HepG2 (cell line): Measurements from ENCODE around the gene PCDHGB1. TPM values are rescaled to one million over a fixed set of nuclear protein-coding genes. Genes with fewer than 3 reads are reported as not detected.

Source experiments
- ATF1 ChIP-seq: IDR thresholded peaks from 2 replicates; pipeline ENCODE4 v1.6.1; 2016; ENCODE audit warnings: mild to moderate bottlenecking, control low read depth
- FOSL1 ChIP-seq: sonication (generic); formaldehyde crosslinking; IDR thresholded peaks from 2 replicates; pipeline ENCODE4 v1.9.0; 2021; ENCODE audit warnings: missing genetic modification reagents, borderline replicate concordance
- GMEB1 ChIP-seq: sonication (generic); formaldehyde crosslinking; IDR thresholded peaks from 2 replicates; pipeline ENCODE4 v1.5.1; 2020; ENCODE audit warnings: missing genetic modification reagents, mild to moderate bottlenecking, borderline replicate concordance
- SIX4 ChIP-seq: sonication (generic); formaldehyde crosslinking; IDR thresholded peaks from 2 replicates; pipeline ENCODE4 v1.4.0; 2020; ENCODE audit warnings: missing genetic modification reagents
- ZBTB33 ChIP-seq: sonication (generic); formaldehyde crosslinking; IDR thresholded peaks from 2 replicates; pipeline ENCODE4 v1.4.0; 2020; ENCODE audit warnings: missing genetic modification reagents
- polyA plus RNA-seq, 8 experiments: library from polyadenylated mRNA; depleted of rRNA in 3 of 8; stranded (reverse) in 7 of 8; unstranded in 1 of 8; fragments of >200 nt; fragmentation: Illumina TruSeq in 4 of 8; extraction: Trizol in 4 of 8; gene quantifications; 2 replicates each; pipeline versions ENCODE4 v1.2.1 to v1.2.3, GENCODE V29; 2011 to 2016; ENCODE audit warnings: low read depth in 4 of 8, missing spikeins in 1 of 8, mixed read lengths in 1 of 8; ENCODE audit not compliant: insufficient read depth in 1 of 8
- total RNA-seq, 5 experiments: library from RNA; depleted of rRNA; stranded (reverse); fragments of >200 nt; fragmentation: Illumina TruSeq; extraction: Trizol; gene quantifications; 2 replicates each; pipeline ENCODE4 v1.2.3, GENCODE V29; 2016; ENCODE audit warnings: low read depth in 1 of 5

PCDHGB1 gene
- total and polyA plus RNA-seq, 2 of the 13 experiments (the other 11 are each of a cell fraction or from before 2014, with no cell fraction given) = 1.0 to 2.6 TPM

DNA sequence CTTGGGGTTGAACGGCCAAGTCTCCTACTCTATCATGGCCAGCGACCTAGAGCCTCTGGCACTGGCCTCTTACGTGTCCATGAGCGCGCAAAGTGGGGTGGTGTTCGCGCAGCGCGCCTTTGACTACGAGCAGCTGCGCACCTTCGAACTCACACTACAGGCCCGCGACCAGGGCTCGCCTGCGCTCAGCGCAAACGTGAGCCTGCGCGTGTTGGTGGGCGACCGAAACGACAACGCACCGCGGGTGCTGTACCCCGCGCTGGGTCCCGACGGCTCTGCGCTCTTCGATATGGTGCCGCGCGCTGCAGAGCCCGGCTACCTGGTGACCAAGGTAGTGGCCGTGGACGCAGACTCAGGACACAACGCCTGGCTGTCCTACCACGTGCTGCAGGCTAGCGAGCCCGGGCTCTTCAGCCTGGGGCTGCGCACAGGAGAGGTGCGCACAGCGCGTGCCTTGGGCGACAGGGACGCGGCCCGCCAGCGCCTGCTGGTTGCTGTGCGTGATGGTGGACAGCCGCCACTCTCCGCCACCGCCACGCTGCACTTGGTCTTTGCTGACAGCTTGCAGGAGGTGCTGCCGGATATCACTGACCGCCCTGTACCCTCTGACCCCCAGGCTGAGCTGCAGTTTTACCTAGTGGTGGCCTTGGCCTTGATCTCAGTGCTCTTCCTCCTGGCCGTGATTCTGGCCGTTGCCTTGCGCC, 49.8 kb downstream of the PCDHGB1 start (continued):
- TF ChIP-seq ZBTB33 (CRISPR knock-in tag) (no peak), GMEB1 (CRISPR knock-in tag) (no peak), FOSL1 (CRISPR knock-in tag) (no peak), SIX4 (CRISPR knock-in tag) (no peak), ATF1 (CRISPR knock-in tag) (no peak)
- TF ChIP-seq, all 625 proteins: peak for 0

Other genes starting within 250 kb of the PCDHGB1 start
Only the 30 nearest of the 37 such genes appear.
- gene PCDHB9, start 162.9 kb upstream of the PCDHGB1 start, total RNA-seq (2016; rRNA removed; fragmentation: Illumina TruSeq; extraction: Trizol) = 0.18 TPM in 1 of 2 replicates, not detected in the other
- 0.17 and 0.33 TPM in 2 replicates for gene PCDHB9, start 162.9 kb upstream of the PCDHGB1 start, polyA plus RNA-seq (2011; rRNA removed)
- gene PCDHB10, start 157.7 kb upstream of the PCDHGB1 start, total RNA-seq (2016; rRNA removed; fragmentation: Illumina TruSeq; extraction: Trizol) = not detected in 2 replicates
- 0.05 and 0.09 TPM in 2 replicates for gene PCDHB10, start 157.7 kb upstream of the PCDHGB1 start, polyA plus RNA-seq (2011; rRNA removed)
- 0.07 TPM in 1 of 2 replicates, not detected in the other for gene PCDHB11, start 150.5 kb upstream of the PCDHGB1 start, total RNA-seq (2016; rRNA removed; fragmentation: Illumina TruSeq; extraction: Trizol)
- gene PCDHB11, start 150.5 kb upstream of the PCDHGB1 start, polyA plus RNA-seq (2011; rRNA removed) = not detected in 2 replicates
- 0.04 TPM in 1 of 2 replicates, not detected in the other for gene PCDHB12, start 141.4 kb upstream of the PCDHGB1 start, total RNA-seq (2016; rRNA removed; fragmentation: Illumina TruSeq; extraction: Trizol)
- 0.03 TPM in 2 replicates for gene PCDHB12, start 141.4 kb upstream of the PCDHGB1 start, polyA plus RNA-seq (2011; rRNA removed)
- 0.52 and 0.80 TPM in 2 replicates for gene PCDHB13, start 136.2 kb upstream of the PCDHGB1 start, total RNA-seq (2016; rRNA removed; fragmentation: Illumina TruSeq; extraction: Trizol)
- gene PCDHB13, start 136.2 kb upstream of the PCDHGB1 start, polyA plus RNA-seq (2011; rRNA removed) = 0.57 and 0.63 TPM in 2 replicates
- gene PCDHB14, start 126.8 kb upstream of the PCDHGB1 start, total RNA-seq (2016; rRNA removed; fragmentation: Illumina TruSeq; extraction: Trizol) = 0.32 and 0.40 TPM in 2 replicates
- gene PCDHB14, start 126.8 kb upstream of the PCDHGB1 start, polyA plus RNA-seq (2011; rRNA removed) = 0.37 and 0.73 TPM in 2 replicates
- 0.22 and 0.27 TPM in 2 replicates for gene PCDHB15, start 104.7 kb upstream of the PCDHGB1 start, total RNA-seq (2016; rRNA removed; fragmentation: Illumina TruSeq; extraction: Trizol)
- 0.26 and 0.48 TPM in 2 replicates for gene PCDHB15, start 104.7 kb upstream of the PCDHGB1 start, polyA plus RNA-seq (2011; rRNA removed)
- 0.13 TPM in 1 of 2 replicates, not detected in the other for gene SLC25A2, start 46.0 kb upstream of the PCDHGB1 start, total RNA-seq (2016; rRNA removed; fragmentation: Illumina TruSeq; extraction: Trizol)
- not detected in 2 replicates for gene SLC25A2, start 46.0 kb upstream of the PCDHGB1 start, polyA plus RNA-seq (2011; rRNA removed)
- 61.5 and 96.6 TPM in 2 replicates for gene TAF7, start 29.3 kb upstream of the PCDHGB1 start, total RNA-seq (2016; rRNA removed; fragmentation: Illumina TruSeq; extraction: Trizol)
- gene TAF7, start 29.3 kb upstream of the PCDHGB1 start, polyA plus RNA-seq (2011; rRNA removed) = 36.5 and 41.6 TPM in 2 replicates
- 0.04 and 0.31 TPM in 2 replicates for gene PCDHGA1, start 19.6 kb upstream of the PCDHGB1 start, total RNA-seq (2016; rRNA removed; fragmentation: Illumina TruSeq; extraction: Trizol)
- gene PCDHGA1, start 19.6 kb upstream of the PCDHGB1 start, polyA plus RNA-seq (2011; rRNA removed) = 0.40 TPM in 2 replicates
- 0.04 TPM in 1 of 2 replicates, not detected in the other for gene PCDHGA2, start 11.3 kb upstream of the PCDHGB1 start, total RNA-seq (2016; rRNA removed; fragmentation: Illumina TruSeq; extraction: Trizol)
- gene PCDHGA2, start 11.3 kb upstream of the PCDHGB1 start, polyA plus RNA-seq (2011; rRNA removed) = 0.09 and 0.11 TPM in 2 replicates
- not detected in 2 replicates for gene PCDHGA3, start 6.3 kb upstream of the PCDHGB1 start, total RNA-seq (2016; rRNA removed; fragmentation: Illumina TruSeq; extraction: Trizol)
- 0.03 and 0.05 TPM in 2 replicates for gene PCDHGA3, start 6.3 kb upstream of the PCDHGB1 start, polyA plus RNA-seq (2011; rRNA removed)
- 0.15 and 0.58 TPM in 2 replicates for gene PCDHGA4, start 4.9 kb downstream of the PCDHGB1 start, total RNA-seq (2016; rRNA removed; fragmentation: Illumina TruSeq; extraction: Trizol)
- gene PCDHGA4, start 4.9 kb downstream of the PCDHGB1 start, polyA plus RNA-seq (2011; rRNA removed) = 0.39 and 0.49 TPM in 2 replicates
- gene PCDHGB2, start 9.9 kb downstream of the PCDHGB1 start, total RNA-seq (2016; rRNA removed; fragmentation: Illumina TruSeq; extraction: Trizol) = 0.64 and 0.77 TPM in 2 replicates
- 0.80 and 0.82 TPM in 2 replicates for gene PCDHGB2, start 9.9 kb downstream of the PCDHGB1 start, polyA plus RNA-seq (2011; rRNA removed)
- 0.11 and 0.27 TPM in 2 replicates for gene PCDHGA5, start 14.1 kb downstream of the PCDHGB1 start, total RNA-seq (2016; rRNA removed; fragmentation: Illumina TruSeq; extraction: Trizol)
- gene PCDHGA5, start 14.1 kb downstream of the PCDHGB1 start, polyA plus RNA-seq (2011; rRNA removed) = 0.32 and 0.40 TPM in 2 replicates
- gene PCDHGB3, start 20.1 kb downstream of the PCDHGB1 start, total RNA-seq (2016; rRNA removed; fragmentation: Illumina TruSeq; extraction: Trizol) = 0.13 and 0.40 TPM in 2 replicates
- 0.44 and 0.67 TPM in 2 replicates for gene PCDHGB3, start 20.1 kb downstream of the PCDHGB1 start, polyA plus RNA-seq (2011; rRNA removed)
- gene PCDHGA6, start 23.8 kb downstream of the PCDHGB1 start, total RNA-seq (2016; rRNA removed; fragmentation: Illumina TruSeq; extraction: Trizol) = 0.13 and 0.33 TPM in 2 replicates
- gene PCDHGA6, start 23.8 kb downstream of the PCDHGB1 start, polyA plus RNA-seq (2011; rRNA removed) = 0.51 and 0.54 TPM in 2 replicates
- 0.17 and 0.31 TPM in 2 replicates for gene PCDHGA7, start 32.6 kb downstream of the PCDHGB1 start, total RNA-seq (2016; rRNA removed; fragmentation: Illumina TruSeq; extraction: Trizol)
- 0.11 and 0.13 TPM in 2 replicates for gene PCDHGA7, start 32.6 kb downstream of the PCDHGB1 start, polyA plus RNA-seq (2011; rRNA removed)
- gene PCDHGB4, start 37.6 kb downstream of the PCDHGB1 start, total RNA-seq (2016; rRNA removed; fragmentation: Illumina TruSeq; extraction: Trizol) = 1.7 and 3.3 TPM in 2 replicates
- 1.7 and 2.1 TPM in 2 replicates for gene PCDHGB4, start 37.6 kb downstream of the PCDHGB1 start, polyA plus RNA-seq (2011; rRNA removed)
- gene PCDHGA8, start 42.5 kb downstream of the PCDHGB1 start, total RNA-seq (2016; rRNA removed; fragmentation: Illumina TruSeq; extraction: Trizol) = 0.08 and 0.29 TPM in 2 replicates
- gene PCDHGA8, start 42.5 kb downstream of the PCDHGB1 start, polyA plus RNA-seq (2011; rRNA removed) = 0.04 and 0.05 TPM in 2 replicates
- gene PCDHGB5, start 47.8 kb downstream of the PCDHGB1 start, total RNA-seq (2016; rRNA removed; fragmentation: Illumina TruSeq; extraction: Trizol) = 0.44 TPM in 1 of 2 replicates, not detected in the other
- gene PCDHGB5, start 47.8 kb downstream of the PCDHGB1 start, polyA plus RNA-seq (2011; rRNA removed) = 0.08 and 0.13 TPM in 2 replicates
- gene PCDHGA9, start 52.7 kb downstream of the PCDHGB1 start, total RNA-seq (2016; rRNA removed; fragmentation: Illumina TruSeq; extraction: Trizol) = 0.38 TPM in 1 of 2 replicates, not detected in the other
- gene PCDHGA9, start 52.7 kb downstream of the PCDHGB1 start, polyA plus RNA-seq (2011; rRNA removed) = 0.04 and 0.09 TPM in 2 replicates
- 0.20 TPM in 1 of 2 replicates, not detected in the other for gene PCDHGB6, start 57.9 kb downstream of the PCDHGB1 start, total RNA-seq (2016; rRNA removed; fragmentation: Illumina TruSeq; extraction: Trizol)
- 0.01 and 0.12 TPM in 2 replicates for gene PCDHGB6, start 57.9 kb downstream of the PCDHGB1 start, polyA plus RNA-seq (2011; rRNA removed)
- 0.06 and 0.18 TPM in 2 replicates for gene PCDHGA10, start 62.9 kb downstream of the PCDHGB1 start, total RNA-seq (2016; rRNA removed; fragmentation: Illumina TruSeq; extraction: Trizol)
- gene PCDHGA10, start 62.9 kb downstream of the PCDHGB1 start, polyA plus RNA-seq (2011; rRNA removed) = 0.04 TPM in 2 replicates
- 0.07 and 0.18 TPM in 2 replicates for gene PCDHGB7, start 67.6 kb downstream of the PCDHGB1 start, total RNA-seq (2016; rRNA removed; fragmentation: Illumina TruSeq; extraction: Trizol)
- gene PCDHGB7, start 67.6 kb downstream of the PCDHGB1 start, polyA plus RNA-seq (2011; rRNA removed) = 0.08 and 0.10 TPM in 2 replicates
- gene PCDHGA11, start 71.0 kb downstream of the PCDHGB1 start, total RNA-seq (2016; rRNA removed; fragmentation: Illumina TruSeq; extraction: Trizol) = 0.24 TPM in 1 of 2 replicates, not detected in the other
- gene PCDHGA11, start 71.0 kb downstream of the PCDHGB1 start, polyA plus RNA-seq (2011; rRNA removed) = 0.04 and 0.05 TPM in 2 replicates
- gene PCDHGA12, start 80.4 kb downstream of the PCDHGB1 start, total RNA-seq (2016; rRNA removed; fragmentation: Illumina TruSeq; extraction: Trizol) = 0.13 TPM in 1 of 2 replicates, not detected in the other
- gene PCDHGA12, start 80.4 kb downstream of the PCDHGB1 start, polyA plus RNA-seq (2011; rRNA removed) = 0.03 and 0.07 TPM in 2 replicates
- 0.20 and 0.21 TPM in 2 replicates for gene PCDHGC3, start 125.9 kb downstream of the PCDHGB1 start, total RNA-seq (2016; rRNA removed; fragmentation: Illumina TruSeq; extraction: Trizol)
- 0.20 and 0.30 TPM in 2 replicates for gene PCDHGC3, start 125.9 kb downstream of the PCDHGB1 start, polyA plus RNA-seq (2011; rRNA removed)
- gene PCDHGC4, start 134.9 kb downstream of the PCDHGB1 start, total RNA-seq (2016; rRNA removed; fragmentation: Illumina TruSeq; extraction: Trizol) = 0.07 TPM in 1 of 2 replicates, not detected in the other
- gene PCDHGC4, start 134.9 kb downstream of the PCDHGB1 start, polyA plus RNA-seq (2011; rRNA removed) = 0.10 TPM in 1 of 2 replicates, not detected in the other
- not detected in 2 replicates for gene PCDHGC5, start 139.0 kb downstream of the PCDHGB1 start, total RNA-seq (2016; rRNA removed; fragmentation: Illumina TruSeq; extraction: Trizol)
- 0.03 TPM in 1 of 2 replicates, not detected in the other for gene PCDHGC5, start 139.0 kb downstream of the PCDHGB1 start, polyA plus RNA-seq (2011; rRNA removed)